GM21619 (cell line): Measurements from ENCODE around the gene HOXB6.

Experiments
- ATAC-seq: cut with Tn5 transposase; IDR thresholded peaks from one replicate; pipeline ENCODE4 v1.9.1; 2021; ENCODE audit not compliant: unreplicated experiment

HOXB6 gene

DNA sequence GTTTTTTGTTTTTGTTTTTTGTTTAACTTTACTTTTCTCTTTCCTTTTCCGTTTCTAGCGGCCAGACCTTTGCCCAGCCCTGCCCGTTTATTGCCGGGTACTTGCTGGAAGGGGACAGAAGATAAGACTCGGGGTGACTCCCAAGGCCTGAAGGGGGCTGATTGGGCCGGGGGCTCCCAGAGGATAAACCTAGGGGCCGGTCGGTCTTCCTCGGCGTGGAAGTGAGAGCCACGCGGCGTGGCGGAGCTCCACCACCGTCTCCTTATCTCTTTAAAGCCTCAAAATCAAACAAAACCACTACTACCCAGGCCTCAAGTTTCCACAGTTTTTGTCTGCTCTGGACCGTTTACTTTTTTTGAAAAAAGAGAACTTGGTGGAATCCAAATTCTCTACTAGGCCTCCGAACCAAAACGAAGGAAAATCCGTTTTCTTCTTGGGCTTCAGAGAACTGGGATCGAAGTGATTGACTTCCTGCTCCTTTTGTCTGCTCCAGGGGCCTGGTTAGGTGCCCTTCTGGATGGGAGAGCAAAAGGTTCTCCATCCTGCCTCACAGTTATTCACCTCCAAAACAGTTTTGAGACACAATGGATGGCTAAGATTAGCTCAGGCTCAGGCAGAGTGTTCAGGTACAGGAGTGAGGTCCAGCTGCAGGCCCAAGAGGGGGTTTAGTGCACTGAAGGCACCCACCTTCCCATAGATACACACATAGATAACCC is 29.9 kb upstream of the HOXB6 start:
- ATAC-seq, result no peak

DNA sequence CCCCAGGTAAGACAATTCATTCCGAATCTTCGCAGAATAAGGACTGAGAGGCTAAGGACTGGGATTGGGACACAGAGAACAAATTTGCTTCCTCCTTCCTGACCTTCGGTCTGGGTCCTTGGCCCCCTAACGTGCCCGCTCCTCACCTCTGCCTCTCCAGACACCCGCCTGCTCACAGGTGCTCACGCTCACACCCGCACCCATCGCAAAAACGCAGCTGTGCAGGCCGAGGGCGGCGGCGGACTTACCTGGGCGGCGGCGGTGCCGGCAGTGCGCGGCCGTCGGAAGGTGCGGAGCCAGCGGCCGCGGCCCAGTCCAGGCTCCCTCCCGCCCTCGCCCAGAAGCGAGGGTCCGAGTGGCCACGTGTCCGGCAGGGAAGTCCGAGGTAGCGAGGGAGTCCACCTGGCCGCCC is 28.5 kb upstream of the HOXB6 start:
- ATAC-seq, result no peak

DNA sequence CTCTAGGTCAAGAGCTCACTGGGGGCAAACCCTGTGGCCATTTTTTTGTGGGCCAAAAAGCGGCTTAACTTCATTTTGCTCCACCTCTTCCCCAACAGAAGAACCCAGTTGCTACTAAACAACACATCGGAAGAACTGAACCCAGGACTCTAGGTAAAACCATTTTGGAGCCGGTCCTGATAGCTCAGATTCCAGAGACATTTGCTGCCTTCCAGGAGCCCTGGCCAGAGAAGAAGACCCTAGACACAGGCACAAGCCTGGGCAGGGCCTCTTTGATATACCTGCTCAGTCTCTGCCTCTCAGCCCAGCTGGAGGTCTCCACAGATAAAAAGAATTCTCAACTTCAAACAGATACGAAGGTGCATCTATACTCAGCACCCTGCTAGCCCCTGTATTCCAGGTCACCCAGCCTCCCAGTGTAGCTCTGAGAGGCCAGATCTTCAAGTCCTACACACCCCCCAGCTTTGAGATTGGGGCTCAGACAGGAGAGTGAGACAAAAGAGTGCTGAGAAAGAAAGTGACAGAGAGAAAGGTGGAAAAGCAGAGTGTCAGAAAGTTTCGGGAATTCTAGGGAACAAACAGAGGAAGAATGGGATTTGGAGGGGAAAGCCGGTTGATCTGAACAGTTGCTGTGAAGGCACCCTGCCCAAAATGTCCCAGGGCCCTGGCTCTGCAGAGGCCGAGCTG is 27.9 kb upstream of the HOXB6 start:
- ATAC-seq, result no peak

DNA sequence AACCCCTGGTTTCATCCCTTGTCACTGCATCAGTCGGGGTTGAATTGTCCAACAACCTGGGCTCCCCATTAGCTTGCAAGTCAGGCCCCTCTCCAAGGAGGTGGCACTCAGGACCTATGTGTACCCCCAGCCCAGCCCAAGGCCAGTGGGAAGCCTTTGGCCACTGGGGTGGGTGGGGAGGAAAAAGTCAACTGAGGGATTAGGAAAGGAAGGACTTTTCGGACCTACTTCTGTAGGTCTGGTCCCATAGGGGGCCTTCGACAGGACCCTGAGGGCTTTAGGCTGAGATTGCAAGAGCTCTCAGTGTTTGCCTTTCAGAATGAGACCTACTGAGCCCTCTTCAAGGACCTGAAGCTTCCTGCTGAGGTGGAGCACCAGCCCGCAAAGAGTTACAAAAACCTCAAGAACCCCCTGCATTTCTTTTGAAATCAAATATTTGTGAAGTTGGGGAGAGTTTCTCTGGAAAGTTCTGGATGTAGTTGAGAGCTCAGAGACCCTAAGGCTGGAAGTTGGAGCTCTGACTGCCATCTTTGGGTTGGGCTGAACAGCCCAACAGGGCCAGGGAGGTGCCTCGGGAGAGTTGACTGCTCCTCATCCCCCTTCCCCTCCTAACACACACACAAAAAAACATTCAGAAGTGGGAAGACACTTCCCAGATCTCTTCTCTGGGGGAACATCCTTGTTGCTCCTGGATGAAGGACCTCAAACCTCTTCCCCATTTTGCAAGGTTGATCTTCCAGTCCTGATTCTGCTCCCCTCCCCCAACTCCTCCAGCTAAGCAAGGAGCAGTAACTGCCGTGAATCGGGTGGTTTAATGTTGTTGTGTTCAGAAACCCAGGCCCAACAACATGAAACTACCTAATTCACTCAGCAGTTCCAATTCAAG is 27.1 kb upstream of the HOXB6 start:
- ATAC-seq, result no peak

DNA sequence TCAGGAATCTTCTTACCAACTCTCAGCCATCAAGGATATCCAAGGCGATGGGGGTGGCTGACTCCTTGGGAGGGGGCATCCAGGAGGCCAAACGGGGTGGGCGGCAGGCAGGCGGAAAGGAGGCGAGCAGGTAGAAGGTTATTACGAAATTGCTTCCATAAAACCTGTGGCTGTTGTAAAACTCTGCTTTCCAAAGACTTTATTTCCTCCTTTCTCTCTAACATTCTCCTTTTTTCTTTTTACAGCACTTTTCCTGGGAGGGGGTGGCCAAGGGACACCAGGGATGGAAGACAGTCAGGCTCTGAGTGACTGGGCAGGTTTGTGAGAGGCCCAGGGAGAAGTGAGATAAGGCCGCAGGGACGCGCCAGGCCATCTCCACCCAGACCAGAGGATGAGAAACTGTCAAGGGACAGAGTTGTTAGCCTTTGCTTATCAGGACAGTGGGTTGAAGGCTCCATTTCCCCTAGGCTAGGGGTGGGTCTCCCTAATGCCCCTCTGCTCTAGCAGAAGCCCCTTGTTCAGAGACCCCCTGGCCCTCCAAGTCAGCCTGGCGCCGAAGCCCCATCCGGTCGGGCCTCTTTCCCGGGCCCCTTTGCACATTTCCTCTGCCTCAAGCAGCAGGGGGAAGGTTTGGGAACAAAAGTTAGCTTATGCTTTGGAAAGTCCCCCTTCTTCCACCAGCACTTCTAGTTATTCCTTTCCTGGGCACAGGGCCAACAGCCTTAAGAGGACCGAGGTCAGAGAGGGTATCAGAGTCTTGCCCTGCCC is 26.3 kb upstream of the HOXB6 start:
- ATAC-seq, result no peak

DNA sequence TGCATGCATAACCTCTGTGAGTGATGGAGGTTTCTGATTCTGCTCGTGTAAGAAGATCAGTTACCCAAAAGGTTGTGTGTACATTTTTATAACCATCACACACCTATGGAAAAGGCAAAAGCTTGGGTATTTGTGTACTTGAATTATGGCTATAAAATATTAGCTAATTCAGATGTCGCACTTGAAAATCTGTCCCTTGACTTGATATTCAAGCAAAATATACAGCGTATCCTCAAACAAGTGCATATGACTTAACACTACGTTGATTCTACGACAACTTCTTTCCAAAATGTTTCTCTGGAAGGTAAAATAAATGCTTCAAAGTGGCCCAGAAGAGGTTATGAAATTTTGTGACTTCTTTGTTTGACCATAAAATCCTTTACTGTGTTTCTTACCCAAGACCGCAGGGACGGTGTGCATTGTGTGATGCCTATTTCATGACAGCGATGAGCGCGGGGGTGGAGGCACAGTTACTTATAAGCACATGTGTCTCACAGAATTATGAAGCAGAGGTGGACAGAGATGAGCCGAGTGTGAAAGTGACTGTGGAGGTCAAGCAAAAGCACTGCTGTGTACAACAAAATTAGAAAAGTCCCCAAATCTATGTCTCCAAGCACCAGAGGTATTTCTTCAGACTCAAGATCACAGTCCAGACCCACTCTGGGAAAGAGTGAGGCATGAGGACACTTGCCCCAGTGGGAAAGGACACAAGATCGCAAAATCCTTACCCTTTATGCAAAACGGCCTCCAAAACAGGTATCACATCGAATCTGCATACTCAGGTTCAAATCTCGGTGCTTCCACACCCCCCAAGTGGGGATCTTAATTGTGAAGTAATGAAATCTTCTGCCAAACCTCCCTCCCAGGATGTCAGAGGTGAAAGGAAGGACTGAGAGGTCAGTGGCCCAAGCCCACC is 25.5 kb upstream of the HOXB6 start:
- ATAC-seq, result no peak

DNA sequence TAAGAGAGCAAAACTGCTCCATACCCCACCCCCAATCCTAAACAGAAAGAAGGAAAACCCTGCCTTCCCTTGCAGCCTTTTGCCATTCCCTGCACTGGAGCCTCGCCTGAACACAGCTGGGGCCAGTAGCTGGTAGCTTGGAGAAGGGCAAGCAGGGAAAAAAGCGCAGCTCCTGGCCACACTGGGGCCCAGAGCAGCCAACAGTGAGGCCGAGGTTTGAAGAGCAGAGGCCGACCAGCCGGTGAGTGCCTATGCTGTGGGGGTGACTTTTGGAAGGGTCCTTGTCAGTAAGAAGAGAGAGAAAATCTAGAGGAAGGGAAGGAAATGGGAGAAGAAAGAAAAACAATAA is 24.6 kb upstream of the HOXB6 start:
- no peak for ATAC-seq

DNA sequence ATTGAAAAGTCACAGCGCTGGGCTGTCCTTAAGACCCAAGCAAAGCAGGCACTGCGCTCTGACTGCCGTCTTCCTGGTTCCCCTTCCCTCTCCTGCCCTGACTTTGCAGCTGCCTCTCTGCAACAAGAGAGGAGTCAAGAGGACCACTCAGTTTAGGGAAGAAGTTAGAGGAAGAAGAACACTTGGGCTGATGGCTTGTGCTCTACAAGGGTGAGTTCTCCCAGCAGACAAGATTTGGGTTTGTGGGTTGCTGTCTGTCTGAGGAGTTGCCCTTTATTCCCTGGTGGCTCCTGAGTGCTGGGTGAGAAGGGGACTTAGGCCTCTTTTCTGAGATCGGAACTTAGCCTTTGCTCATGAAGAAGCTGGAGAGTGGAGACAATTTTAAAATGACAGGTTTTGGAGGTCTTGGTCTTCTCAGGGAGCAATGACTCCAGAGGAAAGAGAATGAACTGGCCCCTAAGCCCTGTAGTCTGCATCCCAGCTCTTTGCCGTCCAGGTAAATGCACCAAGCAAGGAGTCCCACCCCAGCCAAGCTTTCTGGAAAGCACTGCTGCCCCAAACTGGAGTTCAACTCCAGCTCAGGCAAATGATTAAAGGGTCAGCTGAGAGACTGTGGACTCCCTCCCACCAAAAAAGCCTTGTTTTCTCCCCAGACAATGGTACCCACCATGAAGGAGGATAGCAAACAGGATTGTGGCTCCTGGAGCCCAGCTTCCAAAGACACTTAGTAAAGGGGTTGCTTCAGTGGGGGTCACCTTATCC is 24.0 kb upstream of the HOXB6 start:
- ATAC-seq, result no peak

DNA sequence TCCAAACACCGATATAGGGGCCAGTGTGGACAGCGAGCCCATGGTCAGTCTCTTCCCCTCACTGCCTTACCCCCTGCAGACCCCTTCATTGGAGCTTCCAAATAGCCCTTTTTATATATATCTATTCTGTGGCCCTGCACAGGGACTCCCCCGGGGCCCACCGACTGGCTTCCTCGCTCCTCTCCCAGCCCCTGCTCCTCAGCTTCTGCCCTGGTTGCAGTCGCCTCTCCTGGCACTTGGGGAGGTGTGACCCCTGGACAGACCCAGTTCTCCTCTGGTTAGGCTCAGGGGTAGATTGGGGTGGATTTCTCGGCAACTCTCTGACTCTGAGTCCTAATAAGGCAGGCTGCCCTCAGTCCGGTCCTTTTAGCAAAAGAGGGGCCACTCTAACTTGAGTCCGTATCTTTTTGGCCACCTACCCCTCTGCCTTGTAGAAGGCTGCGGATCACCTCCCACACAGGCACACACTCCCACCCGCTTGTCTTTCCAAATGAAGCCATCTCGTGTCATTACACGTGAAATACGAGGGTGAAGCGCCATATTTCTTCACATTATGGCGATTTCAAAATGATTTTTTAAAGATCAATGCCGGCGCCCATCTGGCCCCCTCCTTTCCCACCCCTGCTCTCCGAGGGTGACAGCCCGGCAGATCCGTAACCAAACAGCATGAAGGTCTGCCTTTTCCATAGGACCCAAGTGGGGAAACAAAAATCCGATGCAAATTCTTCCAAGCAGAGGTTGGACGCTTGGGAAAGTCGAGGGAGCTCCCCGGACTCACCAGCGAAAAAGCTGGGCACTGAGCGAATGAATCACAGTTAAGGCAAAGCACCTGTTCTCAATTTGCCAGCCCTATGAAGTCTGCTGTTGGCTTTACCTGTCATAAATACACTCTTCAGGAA is 23.1 kb upstream of the HOXB6 start:
- no peak for ATAC-seq

DNA sequence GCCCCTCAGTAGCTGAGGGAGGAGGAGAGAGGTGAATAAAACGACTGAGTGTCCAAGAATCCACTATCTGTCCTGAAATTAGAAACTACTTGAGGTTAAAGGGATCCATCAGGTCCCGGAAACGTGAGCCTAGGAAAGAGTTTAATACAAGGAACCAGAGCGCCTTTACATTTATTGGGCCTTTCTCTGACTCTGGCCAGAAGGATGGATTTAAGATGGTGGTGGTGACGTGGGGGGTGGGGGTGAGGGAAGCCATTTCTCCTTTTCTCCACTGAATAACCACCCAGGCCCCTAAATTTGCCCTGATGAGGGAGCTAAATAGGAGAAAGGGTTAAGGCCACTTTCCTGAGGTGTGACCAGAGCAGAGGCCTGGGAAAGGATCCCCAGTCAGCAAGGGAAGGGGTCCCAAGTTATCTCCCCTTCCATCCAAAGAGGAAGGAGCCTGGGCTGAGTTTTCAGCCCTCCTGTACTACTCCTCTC is 22.4 kb upstream of the HOXB6 start:
- no peak for ATAC-seq

DNA sequence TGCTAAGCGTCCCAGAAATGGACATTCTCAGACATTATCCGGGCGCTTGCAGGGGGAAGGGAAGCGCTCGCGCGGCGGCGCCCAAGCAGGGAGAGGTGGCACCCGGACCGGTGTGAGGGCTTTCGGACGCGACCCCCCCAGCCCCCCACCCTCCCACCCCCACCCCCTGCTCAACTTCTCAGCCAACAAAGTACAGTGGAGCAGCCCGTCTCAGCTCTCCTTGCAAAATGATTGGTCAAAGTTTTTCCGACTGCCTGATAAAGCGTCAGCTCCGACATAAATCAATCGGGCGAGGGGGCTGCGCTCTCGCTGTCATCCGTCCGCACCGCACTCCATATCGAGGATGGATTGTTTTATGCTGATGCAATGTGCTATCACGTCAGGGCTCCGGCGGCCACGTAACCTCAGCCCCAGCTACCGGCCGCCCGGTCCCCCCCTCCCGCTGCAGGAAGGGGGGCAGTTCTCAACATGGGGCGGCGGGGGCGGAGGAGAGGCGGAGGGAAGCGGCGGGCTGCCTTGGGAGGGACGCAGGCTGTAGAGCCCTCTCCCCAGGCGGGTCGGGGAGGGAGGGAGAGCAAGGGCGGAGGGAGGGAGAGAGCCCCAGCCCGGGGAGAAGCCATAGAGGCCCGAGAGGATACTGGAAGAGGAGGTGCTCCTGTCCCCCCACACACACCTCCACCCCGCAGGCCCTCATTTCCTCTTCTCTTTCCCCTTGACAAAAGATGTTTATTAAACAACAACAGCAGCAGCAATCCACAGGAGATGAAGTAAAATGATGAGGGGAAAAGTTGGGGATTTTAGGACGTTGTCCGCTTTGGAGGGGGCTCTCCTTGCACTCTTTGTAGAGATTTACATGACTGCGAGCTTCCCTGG is 21.7 kb upstream of the HOXB6 start, which contains the start of gene HOXB9:
TSS of gene HOXB9 (minus strand) at position 114 of the 873 bp plus-strand sequence. CDS start at position 25, 89 bp downstream.
- ATAC-seq, result no peak

DNA sequence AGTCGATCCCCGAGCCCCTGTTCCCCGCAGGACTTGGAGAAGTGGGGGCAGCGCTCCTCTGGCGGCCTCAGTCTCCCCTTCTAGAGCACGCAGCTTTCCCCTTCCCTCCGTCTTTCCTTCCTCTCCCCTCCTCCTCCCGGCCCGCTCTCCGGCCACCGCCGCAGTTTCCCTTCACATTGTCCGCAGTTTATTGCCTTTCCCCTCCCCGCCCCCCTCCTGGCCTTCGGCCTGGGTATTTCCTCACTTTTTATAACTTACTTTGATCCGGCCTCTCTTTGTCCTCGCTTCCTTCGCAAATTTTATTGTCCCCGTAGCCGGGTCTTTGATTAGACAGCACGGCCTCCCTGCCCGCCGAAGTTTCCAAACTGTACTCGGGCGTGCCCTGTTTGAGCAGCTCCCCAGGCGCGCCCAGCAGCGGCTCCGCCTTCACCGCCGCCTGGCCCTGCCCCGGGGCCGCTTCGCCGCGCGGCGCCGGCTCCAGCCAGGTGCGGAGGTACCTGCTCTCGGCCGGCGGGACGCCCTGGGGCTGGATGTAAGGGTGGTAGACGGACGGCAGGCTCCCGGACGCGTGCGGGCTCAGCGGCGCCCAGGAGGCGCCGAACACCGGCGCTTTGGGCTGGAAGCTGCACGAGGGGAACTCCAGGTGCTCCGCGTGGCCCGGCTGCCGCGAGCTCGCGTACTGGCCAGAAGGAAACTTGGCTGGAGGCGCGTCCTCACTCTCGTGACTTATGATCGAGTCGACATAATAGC is 20.9 kb upstream of the HOXB6 start:
- ATAC-seq, result no peak

DNA sequence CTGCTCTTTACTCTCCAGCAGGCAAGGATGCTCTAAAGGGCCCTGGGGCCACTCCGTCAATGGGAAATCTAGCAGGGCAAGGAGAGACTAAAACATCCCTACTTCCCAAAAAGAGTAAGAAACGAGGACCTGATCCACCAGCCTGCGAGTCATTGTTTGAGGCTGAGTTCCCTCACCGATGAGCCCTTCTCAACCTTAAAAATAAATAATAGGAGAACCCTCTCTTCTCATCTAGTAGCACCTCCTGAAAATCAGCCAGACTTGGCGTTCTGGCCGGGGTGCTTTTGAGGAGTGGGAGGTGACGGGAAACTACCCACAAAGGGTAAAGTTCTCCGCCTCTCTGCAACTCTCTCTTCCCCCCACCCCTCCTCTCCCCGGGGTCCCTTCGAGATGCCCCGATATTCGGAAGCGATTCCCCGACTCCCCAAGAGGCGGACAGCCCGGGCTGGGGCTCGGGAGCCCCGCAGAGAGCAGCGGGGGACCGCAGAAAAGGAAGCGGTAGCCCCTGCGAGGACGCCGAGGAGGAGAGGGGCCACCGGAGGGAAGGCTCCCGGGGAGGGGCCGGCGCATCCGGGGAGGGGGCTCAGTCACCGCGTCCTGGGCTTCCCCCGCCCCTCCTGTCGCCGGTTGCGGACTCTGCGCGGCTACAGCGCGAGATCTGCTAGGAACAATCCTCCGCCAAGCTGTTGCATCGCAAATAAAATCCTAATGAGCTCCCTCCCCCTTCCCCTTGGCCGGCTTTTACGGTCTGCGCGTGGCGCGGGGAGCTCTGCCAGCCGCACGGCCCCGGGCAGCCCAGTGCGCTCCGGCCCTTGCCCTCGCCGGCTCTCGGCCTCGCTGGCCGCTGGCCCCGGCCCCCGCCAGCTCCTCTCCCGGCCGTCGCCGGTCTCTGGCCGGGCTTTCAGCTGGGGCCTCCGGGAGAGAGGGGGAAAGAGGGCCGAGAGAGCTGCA is 20.0 kb upstream of the HOXB6 start:
- ATAC-seq, result no peak

DNA sequence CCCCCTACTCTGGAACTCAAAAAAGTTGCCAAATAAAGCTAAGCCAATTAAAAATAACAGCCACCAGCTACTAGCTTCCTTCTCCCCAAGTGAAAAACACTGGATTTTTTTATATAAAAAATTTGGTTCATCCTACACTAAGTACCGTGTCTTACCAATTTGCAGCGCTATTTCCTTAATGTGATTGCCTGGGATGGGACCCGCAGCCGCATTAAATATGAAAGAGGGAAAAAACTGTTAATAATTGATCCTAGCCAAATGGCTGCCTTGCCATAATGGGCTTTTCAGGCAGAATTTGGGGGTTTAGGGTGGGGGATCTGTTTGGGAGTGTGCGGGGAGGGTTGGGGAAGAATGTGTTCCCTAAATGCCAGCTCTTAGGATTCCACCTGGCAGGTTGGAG is 19.3 kb upstream of the HOXB6 start:
- ATAC-seq, result no peak

DNA sequence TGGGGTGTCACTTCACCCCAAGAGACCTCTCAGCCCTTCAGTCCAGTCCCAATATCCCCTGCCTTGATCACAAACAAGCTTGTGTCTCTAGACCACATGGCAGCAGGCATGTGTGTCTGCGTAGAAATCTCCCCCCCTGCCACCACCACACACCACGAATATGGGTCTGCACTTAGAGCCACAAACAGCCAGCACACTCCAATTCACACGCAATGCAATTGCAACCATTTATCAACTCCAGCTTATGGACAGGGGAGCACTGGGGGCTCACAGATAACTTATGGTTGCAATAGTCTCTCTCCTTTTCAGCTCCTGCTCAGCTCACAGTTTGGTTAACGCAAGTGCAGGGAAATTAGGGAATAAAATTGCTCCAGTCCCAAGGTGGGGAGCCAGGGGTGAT is 18.8 kb upstream of the HOXB6 start:
- no peak for ATAC-seq
